Neural progenitor cell (in vitro differentiated cells): Measurements from ENCODE around the gene SLC22A23. TPM values are rescaled to one million over a fixed set of nuclear protein-coding genes. Genes with fewer than 3 reads are reported as not detected.

ENCODE experiments used
- DNase-seq: peaks from one replicate; pipeline ENCODE4 v3.0.0-alpha.2; 2016; ENCODE audit warnings: low spot score
- H2AFZ ChIP-seq: fragments of 200-600 bp; sonication (generic); replicated peaks from 2 replicates; pipeline ENCODE4 v1.6.1; 2016; ENCODE audit warnings: antibody characterized with exemption
- H3F3A ChIP-seq: fragments of 200-600 bp; sonication (generic); 2 replicates; pipeline ENCODE4 v1.6.1; 2016; ENCODE audit warnings: antibody characterized with exemption, low read depth
- H3K27ac ChIP-seq: fragments of 200-600 bp; sonication (generic); 2 replicates; pipeline ENCODE4 v1.5.1; 2016; ENCODE audit warnings: mild to moderate bottlenecking
- H3K27me3 ChIP-seq: fragments of 200-600 bp; sonication (generic); 2 replicates; pipeline ENCODE4 v1.6.1; 2016; ENCODE audit warnings: mild to moderate bottlenecking, moderate library complexity
- H3K36me3 ChIP-seq: fragments of 200-600 bp; sonication (generic); 2 replicates; pipeline ENCODE4 v1.5.1; 2016
- H3K4me1 ChIP-seq: fragments of 200-600 bp; sonication (generic); 2 replicates; pipeline ENCODE4 v1.6.1; 2016; ENCODE audit warnings: mixed run types
- H3K4me2 ChIP-seq: fragments of 200-600 bp; sonication (generic); 2 replicates; pipeline ENCODE4 v1.6.1; 2016
- H3K4me3 ChIP-seq: fragments of 200-600 bp; sonication (generic); 2 replicates; pipeline ENCODE4 v1.5.1; 2016
- H3K79me2 ChIP-seq: fragments of 200-600 bp; sonication (generic); 2 replicates; pipeline ENCODE4 v1.6.1; 2016; ENCODE audit warnings: low read depth
- H3K9ac ChIP-seq: fragments of 200-600 bp; sonication (generic); 2 replicates; pipeline ENCODE4 v1.6.1; 2016
- H3K9me3 ChIP-seq: fragments of 200-600 bp; sonication (generic); 2 replicates; pipeline ENCODE4 v1.5.1; 2016; ENCODE audit warnings: low read depth
- H4K20me1 ChIP-seq: fragments of 200-600 bp; sonication (generic); 2 replicates; pipeline ENCODE4 v1.6.1; 2016; ENCODE audit warnings: low read depth
- H3K27ac Mint-ChIP-seq: 3 replicates; pipeline ENCODE4 v1.8.0; 2021; ENCODE audit warnings: mixed read lengths
- H3K27me3 Mint-ChIP-seq: 2 replicates; pipeline ENCODE4 v1.8.0; 2022; ENCODE audit warnings: low read depth, mild to moderate bottlenecking, inconsistent platforms, moderate library complexity, mixed read lengths; ENCODE audit not compliant: insufficient read depth
- H3K36me3 Mint-ChIP-seq: 3 replicates; pipeline ENCODE4 v1.8.0; 2021; ENCODE audit warnings: mixed read lengths
- H3K4me1 Mint-ChIP-seq: 3 replicates; pipeline ENCODE4 v1.8.0; 2021; ENCODE audit warnings: mixed read lengths
- H3K4me3 Mint-ChIP-seq: 3 replicates; pipeline ENCODE4 v1.8.0; 2021; ENCODE audit warnings: mild to moderate bottlenecking, moderate library complexity, mixed read lengths
- H3K9me3 Mint-ChIP-seq: 3 replicates; pipeline ENCODE4 v1.8.0; 2020; ENCODE audit warnings: mixed read lengths
- EZH2 ChIP-seq: fragments of 200-600 bp; sonication (generic); IDR thresholded peaks from 2 replicates; pipeline ENCODE4 v1.6.1; 2017; ENCODE audit warnings: antibody characterized with exemption, mild to moderate bottlenecking, moderate library complexity
- EZH2phosphoT487 ChIP-seq: fragments of 200-600 bp; sonication (generic); IDR thresholded peaks from 2 replicates; pipeline ENCODE4 v1.6.1; 2017; ENCODE audit warnings: antibody characterized with exemption
- total RNA-seq: library from RNA; depleted of rRNA; stranded (reverse); fragments of >200 nt; gene quantifications from 2 replicates; pipeline ENCODE4 v1.2.3, GENCODE V29; 2015; ENCODE audit warnings: low replicate concordance
- TF ChIP-seq, protein P1 (sequence below): fragments of 200-600 bp; sonication (generic); IDR thresholded peaks from 2 replicates; pipeline ENCODE4 v1.5.1; 2017; ENCODE audit warnings: antibody characterized with exemption, mild to moderate bottlenecking

SLC22A23 gene
- total RNA-seq, 1 donor from 2014 or later = 0.99 TPM

DNA sequence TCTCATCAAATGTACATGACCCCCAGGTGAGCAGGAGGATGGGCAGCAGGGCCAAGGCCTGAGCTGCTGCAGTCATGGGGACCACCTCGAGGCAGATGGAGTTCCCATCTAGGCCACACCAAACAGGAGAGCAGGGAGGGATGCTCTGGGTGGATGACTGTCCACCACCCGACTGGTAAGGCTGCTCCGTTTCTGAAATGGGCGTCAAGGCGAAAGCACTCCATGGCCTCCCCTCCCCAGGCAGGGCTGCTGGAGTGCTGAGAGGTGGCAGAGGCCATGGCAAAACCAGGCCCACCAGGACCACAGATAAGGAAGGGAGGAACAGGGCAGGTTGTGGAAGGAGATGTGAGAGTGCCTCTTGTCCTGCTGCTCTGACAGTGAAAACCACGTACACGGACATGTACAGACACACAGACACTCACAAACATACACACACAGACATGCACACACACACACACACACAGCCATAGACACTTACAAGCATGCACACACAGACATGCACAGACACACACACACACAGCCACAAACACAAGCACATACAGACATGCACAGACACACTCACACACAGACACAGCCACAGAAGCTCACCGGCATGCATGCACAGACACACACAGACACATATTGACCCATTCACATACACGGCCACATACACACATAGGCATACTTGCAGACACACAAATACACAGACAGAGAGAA is 104.9 kb downstream of the SLC22A23 start:
- peak overlapping the region; percentile 81 for H3K27ac ChIP-seq
- H3K9me3 ChIP-seq = no peaks in the 10 kb centered on the region
- Mint-ChIP-seq H3K4me3 (peak overlapping the region; percentile 31), H3K36me3 (peaks cover 14% of the 10 kb centered on the region), H3K27me3 (peaks cover 10% of the 10 kb centered on the region), H3K27ac (peak overlapping the region; percentile 95), H3K4me1 (peaks cover 94% of the 10 kb centered on the region), H3K9me3 (no peaks in the 10 kb centered on the region)
- TF ChIP-seq EZH2 (no peak), EZH2phosphoT487 (no peak)
- TF ChIP-seq, protein P1, sequence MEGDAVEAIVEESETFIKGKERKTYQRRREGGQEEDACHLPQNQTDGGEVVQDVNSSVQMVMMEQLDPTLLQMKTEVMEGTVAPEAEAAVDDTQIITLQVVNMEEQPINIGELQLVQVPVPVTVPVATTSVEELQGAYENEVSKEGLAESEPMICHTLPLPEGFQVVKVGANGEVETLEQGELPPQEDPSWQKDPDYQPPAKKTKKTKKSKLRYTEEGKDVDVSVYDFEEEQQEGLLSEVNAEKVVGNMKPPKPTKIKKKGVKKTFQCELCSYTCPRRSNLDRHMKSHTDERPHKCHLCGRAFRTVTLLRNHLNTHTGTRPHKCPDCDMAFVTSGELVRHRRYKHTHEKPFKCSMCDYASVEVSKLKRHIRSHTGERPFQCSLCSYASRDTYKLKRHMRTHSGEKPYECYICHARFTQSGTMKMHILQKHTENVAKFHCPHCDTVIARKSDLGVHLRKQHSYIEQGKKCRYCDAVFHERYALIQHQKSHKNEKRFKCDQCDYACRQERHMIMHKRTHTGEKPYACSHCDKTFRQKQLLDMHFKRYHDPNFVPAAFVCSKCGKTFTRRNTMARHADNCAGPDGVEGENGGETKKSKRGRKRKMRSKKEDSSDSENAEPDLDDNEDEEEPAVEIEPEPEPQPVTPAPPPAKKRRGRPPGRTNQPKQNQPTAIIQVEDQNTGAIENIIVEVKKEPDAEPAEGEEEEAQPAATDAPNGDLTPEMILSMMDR = no peak
- H4K20me1 ChIP-seq = no peaks in the 10 kb centered on the region
- H3K27me3 ChIP-seq = peaks cover 72% of the 10 kb centered on the region
- H3K36me3 ChIP-seq = no peaks in the 10 kb centered on the region
- DNase-seq = no peak
- no peak overlapping the region for H3K4me3 ChIP-seq
- no peak overlapping the region for H3K9ac ChIP-seq
- H3K4me2 ChIP-seq = peak overlapping the region; percentile 67
- H2AFZ ChIP-seq = no peak overlapping the region
- peaks cover 61% of the 10 kb centered on the region for H3K4me1 ChIP-seq
- H3F3A ChIP-seq = peaks cover 50% of the 10 kb centered on the region
- no peaks in the 10 kb centered on the region for H3K79me2 ChIP-seq

DNA sequence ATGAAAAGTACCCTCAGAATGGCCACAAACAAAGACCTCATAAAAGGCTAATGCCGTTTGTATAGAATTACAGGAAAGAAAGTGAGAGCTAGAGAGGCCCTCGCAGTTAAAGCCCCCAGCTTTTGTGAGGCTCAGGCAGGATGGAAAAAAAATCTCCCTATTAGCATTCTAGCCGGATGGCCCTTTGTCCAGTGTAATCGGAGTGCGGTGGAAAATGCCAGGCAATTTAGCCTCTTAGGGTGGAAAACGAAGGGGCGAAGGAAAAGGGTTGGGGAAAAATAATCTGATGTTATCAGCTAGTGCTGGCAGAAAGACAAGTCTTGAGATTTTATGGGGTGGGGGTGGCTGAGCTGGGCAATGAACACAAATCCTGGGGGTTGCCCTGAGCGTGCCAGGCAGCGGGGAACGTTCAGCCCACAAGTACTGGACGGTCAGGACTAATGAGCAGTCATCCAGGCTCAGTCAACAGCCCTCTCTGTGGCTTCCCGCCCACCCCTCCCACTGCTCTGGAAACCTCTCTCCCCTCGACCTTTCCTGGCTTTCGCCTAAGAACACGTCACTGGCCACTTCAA is 105.7 kb downstream of the SLC22A23 start:
- peaks cover 96% of the 10 kb centered on the region for H3K4me1 Mint-ChIP-seq
- H3K27ac ChIP-seq = peak overlapping the region; percentile 81
- H4K20me1 ChIP-seq = no peaks in the 10 kb centered on the region
- H3K36me3 ChIP-seq = no peaks in the 10 kb centered on the region
- H3K36me3 Mint-ChIP-seq = peaks cover 14% of the 10 kb centered on the region
- H3K4me3 Mint-ChIP-seq = peak overlapping the region; percentile 31
- peaks cover 72% of the 10 kb centered on the region for H3K27me3 ChIP-seq
- peaks cover 54% of the 10 kb centered on the region for H3K4me1 ChIP-seq
- H3K9me3 Mint-ChIP-seq = no peaks in the 10 kb centered on the region
- H2AFZ ChIP-seq = no peak overlapping the region
- peaks cover 43% of the 10 kb centered on the region for H3F3A ChIP-seq
- H3K27me3 Mint-ChIP-seq = peaks cover 10% of the 10 kb centered on the region
- H3K4me3 ChIP-seq = peak overlapping the region; percentile 5
- no peaks in the 10 kb centered on the region for H3K79me2 ChIP-seq
- H3K9me3 ChIP-seq = no peaks in the 10 kb centered on the region
- TF ChIP-seq EZH2 (no peak), EZH2phosphoT487 (peak; percentile 97)
- H3K4me2 ChIP-seq = peak overlapping the region; percentile 67
- H3K9ac ChIP-seq = no peak overlapping the region
- H3K27ac Mint-ChIP-seq = peak overlapping the region; percentile 95
- DNase-seq = peak; percentile 94

DNA sequence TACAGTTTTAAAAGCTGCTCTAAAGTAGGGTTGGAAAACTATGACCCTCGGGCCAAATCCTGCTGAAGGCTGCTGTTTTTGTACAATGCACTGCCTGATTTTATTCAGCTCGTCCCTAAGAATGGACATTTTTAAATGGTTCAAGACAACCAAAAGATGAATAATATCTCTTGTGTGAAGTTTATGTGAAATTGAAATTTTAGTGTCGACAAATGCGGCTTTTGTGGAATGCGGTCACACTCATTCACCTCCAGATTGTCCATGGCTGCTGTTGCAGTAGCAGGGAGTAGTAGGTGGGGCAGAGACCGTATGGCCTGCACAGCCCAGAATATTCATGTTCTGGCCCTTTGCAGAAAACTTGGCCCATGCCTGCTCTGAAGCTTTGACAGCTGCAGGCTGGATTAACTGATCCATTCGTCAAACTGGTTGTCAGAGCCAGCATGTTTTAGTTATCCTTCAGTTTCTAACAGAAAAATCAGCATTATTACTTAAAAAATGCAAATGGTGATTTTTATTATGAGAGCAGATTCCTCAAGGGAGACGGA is 106.5 kb downstream of the SLC22A23 start:
- no peak overlapping the region for H2AFZ ChIP-seq
- H3F3A ChIP-seq = peaks cover 35% of the 10 kb centered on the region
- peaks cover 68% of the 10 kb centered on the region for H3K27me3 ChIP-seq
- Mint-ChIP-seq H3K9me3 (no peaks in the 10 kb centered on the region), H3K27ac (peak overlapping the region; percentile 95), H3K27me3 (peaks cover 8% of the 10 kb centered on the region), H3K4me1 (peaks cover 97% of the 10 kb centered on the region), H3K4me3 (peak overlapping the region; percentile 59), H3K36me3 (peaks cover 14% of the 10 kb centered on the region)
- H3K9me3 ChIP-seq = no peaks in the 10 kb centered on the region
- no peaks in the 10 kb centered on the region for H4K20me1 ChIP-seq
- no peak overlapping the region for H3K9ac ChIP-seq
- peak overlapping the region; percentile 81 for H3K27ac ChIP-seq
- peak overlapping the region; percentile 67 for H3K4me2 ChIP-seq
- no peaks in the 10 kb centered on the region for H3K36me3 ChIP-seq
- no peak for TF ChIP-seq EZH2phosphoT487
- TF ChIP-seq, protein P1 = no peak
- no peak for TF ChIP-seq EZH2
- H3K4me1 ChIP-seq = peaks cover 49% of the 10 kb centered on the region
- H3K79me2 ChIP-seq = no peaks in the 10 kb centered on the region
- H3K4me3 ChIP-seq = peak overlapping the region; percentile 5
- DNase-seq = no peak
